HG03575 (cell line): ENCODE data around the gene MAP3K20.
"Not testable (repeated sequence)": the region's sequence is repeated elsewhere in the genome, so short reads cannot be mapped to it uniquely, and the experiment has no call there.

Experiments
- ATAC-seq: cut with Tn5 transposase; IDR thresholded peaks from one replicate; pipeline ENCODE4 v1.9.1; 2021; ENCODE audit not compliant: unreplicated experiment, insufficient number of reproducible peaks, low FRiP score; ENCODE audit errors: extremely low read depth

Gene MAP3K20

DNA sequence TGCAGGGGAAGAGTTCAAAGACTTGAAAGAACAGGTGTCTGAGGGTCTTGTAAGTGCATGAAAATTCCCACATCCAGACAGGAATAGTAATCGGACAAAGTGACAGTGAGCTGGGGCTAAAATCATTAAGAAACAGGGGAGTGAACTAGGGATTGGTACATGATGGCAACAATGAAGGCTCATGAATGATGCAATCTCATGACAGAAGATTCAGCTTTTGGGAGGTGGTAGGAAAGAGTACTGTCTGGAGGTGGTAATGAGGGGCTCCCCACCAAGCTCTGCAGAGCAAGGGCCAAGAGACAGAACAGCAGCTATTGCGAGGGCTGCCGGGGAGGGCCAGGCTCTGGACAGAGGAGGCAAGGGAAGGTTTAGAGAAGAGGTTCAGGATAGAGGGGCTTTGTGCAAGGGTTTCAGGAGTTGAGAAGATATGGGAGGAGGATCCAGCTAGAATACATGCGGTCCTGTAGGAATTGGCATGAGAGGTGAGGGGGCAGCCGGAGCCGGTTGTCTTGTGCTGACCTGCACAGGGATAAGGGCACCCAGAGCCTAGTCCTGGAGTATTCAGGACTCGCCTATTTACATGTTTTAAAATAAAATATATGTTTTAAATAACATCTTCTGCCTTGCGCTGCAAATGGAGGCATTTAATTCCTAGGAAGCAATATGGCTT lies 31.4 kb downstream of the MAP3K20 start:
- no peak for ATAC-seq

DNA sequence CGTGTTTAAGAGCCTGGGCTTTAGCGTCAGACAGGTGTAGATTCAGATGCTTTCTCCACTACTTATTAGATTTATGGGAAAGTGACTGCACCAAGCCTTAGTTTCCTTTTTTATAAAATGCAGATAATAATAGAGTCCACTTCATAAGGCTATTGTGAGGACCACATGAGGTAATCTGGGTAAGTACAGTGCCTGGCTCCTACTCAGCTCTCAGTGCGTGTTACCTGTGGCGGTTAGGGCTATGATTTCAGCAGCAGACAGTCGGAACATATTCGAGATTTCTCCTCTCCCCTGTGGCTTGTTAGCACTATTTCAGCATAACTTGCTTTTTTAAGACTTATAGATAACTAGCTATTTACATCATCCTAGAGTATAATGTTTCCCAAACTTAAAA lies 32.0 kb downstream of the MAP3K20 start:
- ATAC-seq: no peak

DNA sequence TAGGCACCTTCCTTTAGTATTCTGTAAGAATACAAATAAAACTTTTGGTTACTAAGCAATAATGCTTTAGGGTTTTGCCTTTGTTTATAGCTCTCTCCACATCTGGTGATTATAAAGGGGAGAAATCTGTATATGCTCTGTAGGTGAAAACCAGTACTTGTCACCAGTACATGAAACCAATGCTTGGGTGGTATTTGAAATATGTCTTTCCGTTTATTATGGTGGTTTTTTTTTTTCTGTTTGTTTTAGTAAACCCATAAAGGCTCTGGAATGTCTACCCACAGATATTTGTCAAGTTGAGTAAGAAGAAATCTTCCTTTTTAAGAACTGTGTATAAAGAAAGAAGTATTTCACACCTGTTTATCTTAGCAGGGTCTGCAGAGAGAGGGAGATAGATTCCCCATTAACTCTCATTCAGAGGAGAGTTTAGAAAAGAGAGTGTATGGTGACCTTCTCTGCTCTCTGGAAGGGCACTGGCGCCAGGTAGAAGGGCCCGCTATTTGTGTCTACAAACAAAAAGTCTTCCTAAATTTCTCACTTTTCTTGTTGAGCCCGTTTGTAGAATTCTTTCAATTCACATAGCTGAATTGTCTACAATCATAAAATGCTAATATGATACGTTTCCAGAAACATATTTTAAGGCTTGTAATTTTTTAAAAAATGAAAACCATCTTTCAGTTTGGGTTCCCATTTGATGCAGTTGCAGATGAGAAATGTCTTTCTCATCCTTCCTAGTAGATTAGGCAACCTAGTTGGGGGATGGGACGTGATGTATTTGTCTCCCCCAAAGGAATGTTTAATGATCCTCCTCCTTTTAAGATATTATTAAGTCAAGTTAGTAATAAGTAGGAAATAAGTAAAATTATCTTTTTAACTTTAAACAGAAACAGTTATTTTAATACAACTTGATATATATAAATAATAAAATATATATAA lies 33.9 kb downstream of the MAP3K20 start:
- no peak for ATAC-seq

- ATAC-seq: no peak
These were observed 42.0 kb downstream of the MAP3K20 start for GRCh38 chr2:173117678-173118077.

- ATAC-seq: no peak
These were observed 42.7 kb downstream of the MAP3K20 start for GRCh38 chr2:173118395-173118794.

GRCh38 chr2:173119069-173119807 lies 43.6 kb downstream of the MAP3K20 start:
- no peak for ATAC-seq

DNA sequence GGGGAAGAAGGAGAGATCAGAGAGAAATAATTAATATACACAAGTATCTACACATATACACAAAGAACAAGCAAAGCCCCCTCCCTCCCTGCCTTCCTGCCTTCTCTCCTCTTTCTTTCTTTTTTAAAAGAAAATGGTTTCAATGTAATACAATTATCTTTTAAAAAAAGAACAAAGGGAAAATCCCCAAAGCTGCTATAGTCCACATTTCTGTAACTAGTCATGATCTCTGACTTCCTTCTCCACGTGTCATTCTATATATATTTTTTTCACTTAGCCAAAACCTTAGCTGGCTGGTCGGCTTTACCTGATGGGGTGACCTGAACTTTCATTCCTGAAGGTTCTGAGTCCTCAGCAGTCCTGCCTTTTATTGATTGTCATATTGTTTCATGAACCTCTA lies 44.3 kb downstream of the MAP3K20 start:
- no peak for ATAC-seq

GRCh38 chr2:173122936-173123335 lies 47.3 kb downstream of the MAP3K20 start:
- ATAC-seq: no peak

- ATAC-seq: no peak
These were observed 48.8 kb downstream of the MAP3K20 start for GRCh38 chr2:173124441-173124840.

- ATAC-seq: no peak
These were observed 51.2 kb downstream of the MAP3K20 start for GRCh38 chr2:173126819-173127218.

DNA sequence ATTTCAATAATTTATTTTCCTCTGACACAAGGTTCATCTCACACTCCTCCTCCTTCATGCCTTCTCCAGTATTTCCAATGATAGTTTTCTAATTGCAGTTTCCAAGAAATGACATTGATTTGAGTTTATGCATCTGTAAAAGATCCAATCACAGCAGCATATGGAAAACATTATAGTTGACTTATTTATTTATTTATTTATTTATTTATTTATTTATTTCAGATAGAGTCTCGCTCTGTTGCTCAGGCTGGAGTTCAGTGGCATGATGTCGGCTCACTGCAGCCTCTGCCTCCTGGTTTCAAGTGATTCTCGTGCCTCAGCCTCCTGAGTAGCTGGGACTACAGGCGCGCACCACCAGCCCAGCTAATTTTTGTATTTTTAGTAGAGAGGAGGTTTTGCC lies 52.5 kb downstream of the MAP3K20 start:
- not testable (repeated sequence) for ATAC-seq

GRCh38 chr2:173130496-173131465 lies 55.1 kb downstream of the MAP3K20 start:
- ATAC-seq: no peak

DNA sequence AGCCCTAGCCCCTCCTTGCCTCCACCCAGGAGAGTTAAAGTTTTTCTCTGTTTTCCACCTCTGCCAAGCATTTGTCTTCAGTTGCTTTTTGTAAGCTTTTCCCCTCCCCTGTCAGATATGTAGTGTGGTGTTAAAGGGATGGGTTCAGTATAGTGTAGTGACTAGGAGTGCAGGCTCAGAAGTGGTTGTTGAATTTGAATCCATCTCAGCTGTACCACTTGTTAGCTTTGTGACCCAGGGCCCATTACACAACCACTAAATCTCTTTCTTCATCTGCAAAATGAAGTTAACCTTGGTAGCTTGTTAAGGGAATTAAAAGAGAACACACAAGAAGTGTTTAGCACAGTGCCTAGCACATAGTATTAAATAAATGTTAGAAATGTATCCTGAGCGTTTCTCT lies 56.9 kb downstream of the MAP3K20 start:
- ATAC-seq: no peak

- ATAC-seq: no peak
These were observed 59.1 kb downstream of the MAP3K20 start for GRCh38 chr2:173134703-173135102.

GRCh38 chr2:173136067-173136466 lies 60.4 kb downstream of the MAP3K20 start:
- no peak for ATAC-seq

- ATAC-seq: no peak
These were observed 61.0 kb downstream of the MAP3K20 start for GRCh38 chr2:173136599-173136998.

- no peak for ATAC-seq
These were observed 62.0 kb downstream of the MAP3K20 start for GRCh38 chr2:173137610-173138009.

- ATAC-seq: no peak
These were observed 63.3 kb downstream of the MAP3K20 start for GRCh38 chr2:173138962-173139361.

DNA sequence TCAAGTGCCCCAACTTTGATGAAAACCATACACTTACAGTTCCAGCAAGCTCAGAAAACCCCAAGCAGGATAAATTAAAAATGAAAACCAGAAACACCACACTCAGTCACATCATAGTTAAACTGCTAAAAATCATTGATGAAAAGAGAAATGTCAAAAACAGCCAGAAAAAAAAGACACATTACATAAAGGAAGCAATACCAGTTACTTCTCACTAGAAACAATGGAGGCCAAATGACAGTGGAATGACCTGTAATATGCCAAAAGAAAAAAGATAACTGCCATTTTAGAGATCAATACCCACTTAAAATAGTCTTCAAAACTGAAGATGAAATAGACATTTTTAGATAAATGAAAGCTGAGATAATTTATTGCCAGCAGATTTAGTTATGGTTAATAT lies 66.0 kb downstream of the MAP3K20 start:
- no peak for ATAC-seq
